Measurements from ENCODE around the gene CD22. TPM values are rescaled to one million over a fixed set of nuclear protein-coding genes. Genes with fewer than 3 reads are reported as not detected.

CD22 gene
- total RNA-seq, 2 experiments from 2014 or later: 0.52 to 0.63 TPM

DNA sequence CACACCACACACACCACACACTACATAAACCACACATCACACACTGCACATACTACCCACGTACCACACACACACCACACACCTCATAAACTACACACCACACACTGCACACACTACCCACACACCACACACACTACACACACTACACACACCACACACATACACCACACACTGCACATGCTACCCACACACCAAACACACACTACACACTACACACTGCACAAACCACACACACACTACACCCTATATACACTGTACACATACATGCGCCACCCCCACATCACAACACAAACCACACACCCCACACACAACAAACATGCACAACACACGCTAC, 31.5 kb upstream of the CD22 start:
- POLR2A ChIA-PET: no interaction called here
- CTCF ChIA-PET: no interaction called here
- ATAC-seq (no peak), DNase-seq (no peak)
- Mint-ChIP-seq H3K4me1 (ENCODE audit: low read depth) (no peaks in the 10 kb centered on the region), H3K27ac (no peak overlapping the region), H3K27me3 (ENCODE audit: low read depth) (peaks cover 2% of the 10 kb centered on the region), H3K36me3 (ENCODE audit: low read depth) (no peaks in the 10 kb centered on the region), H3K4me3 (no peak overlapping the region), H3K9me3 (ENCODE audit: insufficient read depth) (no peaks in the 10 kb centered on the region)

DNA sequence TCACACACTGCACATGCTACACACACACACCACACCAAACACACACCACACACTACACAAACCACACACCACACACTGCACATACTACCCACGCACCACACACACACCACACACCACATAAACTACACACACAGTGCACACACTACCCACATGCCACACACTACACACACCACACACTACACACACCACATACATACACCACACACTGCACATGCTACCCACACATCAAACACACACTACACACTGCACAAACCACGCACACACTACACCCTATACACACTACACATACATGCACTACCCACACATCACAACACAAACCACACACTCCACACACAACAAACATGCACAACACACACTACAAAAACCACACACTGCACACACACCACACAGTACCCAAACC, 31.1 kb upstream of the CD22 start:
- no peaks in the 10 kb centered on the region for H3K4me1 Mint-ChIP-seq (ENCODE audit: low read depth)
- no peak for ATAC-seq
- ChIA-PET CTCF (no interaction called here), POLR2A (no interaction called here)
- no peak overlapping the region for H3K27ac Mint-ChIP-seq
- H3K27me3 Mint-ChIP-seq (ENCODE audit: low read depth): peaks cover 2% of the 10 kb centered on the region
- H3K9me3 Mint-ChIP-seq (ENCODE audit: insufficient read depth): no peaks in the 10 kb centered on the region
- no peak for DNase-seq
- H3K4me3 Mint-ChIP-seq: no peak overlapping the region
- H3K36me3 Mint-ChIP-seq (ENCODE audit: low read depth): no peaks in the 10 kb centered on the region

DNA sequence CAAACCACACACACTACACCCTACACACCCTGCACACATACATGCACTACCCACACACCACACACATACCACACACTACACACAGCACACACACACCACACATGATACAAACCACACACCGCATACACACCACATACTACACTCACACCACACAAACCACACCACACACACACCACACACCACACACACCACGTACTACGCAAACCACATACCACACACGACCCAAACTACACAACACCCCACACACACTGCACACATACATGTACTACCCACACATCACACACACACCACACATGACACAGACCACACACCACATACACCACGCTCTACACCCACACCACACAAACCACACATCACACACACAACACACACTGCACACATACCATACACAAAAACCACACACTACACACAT, 30.4 kb upstream of the CD22 start:
- Mint-ChIP-seq H3K9me3 (ENCODE audit: insufficient read depth) (no peaks in the 10 kb centered on the region), H3K27me3 (ENCODE audit: low read depth) (peaks cover 2% of the 10 kb centered on the region), H3K27ac (no peak overlapping the region), H3K36me3 (ENCODE audit: low read depth) (no peaks in the 10 kb centered on the region), H3K4me3 (no peak overlapping the region), H3K4me1 (ENCODE audit: low read depth) (no peaks in the 10 kb centered on the region)
- ChIA-PET POLR2A (no interaction called here), CTCF (no interaction called here)
- no peak for ATAC-seq
- DNase-seq: no peak

DNA sequence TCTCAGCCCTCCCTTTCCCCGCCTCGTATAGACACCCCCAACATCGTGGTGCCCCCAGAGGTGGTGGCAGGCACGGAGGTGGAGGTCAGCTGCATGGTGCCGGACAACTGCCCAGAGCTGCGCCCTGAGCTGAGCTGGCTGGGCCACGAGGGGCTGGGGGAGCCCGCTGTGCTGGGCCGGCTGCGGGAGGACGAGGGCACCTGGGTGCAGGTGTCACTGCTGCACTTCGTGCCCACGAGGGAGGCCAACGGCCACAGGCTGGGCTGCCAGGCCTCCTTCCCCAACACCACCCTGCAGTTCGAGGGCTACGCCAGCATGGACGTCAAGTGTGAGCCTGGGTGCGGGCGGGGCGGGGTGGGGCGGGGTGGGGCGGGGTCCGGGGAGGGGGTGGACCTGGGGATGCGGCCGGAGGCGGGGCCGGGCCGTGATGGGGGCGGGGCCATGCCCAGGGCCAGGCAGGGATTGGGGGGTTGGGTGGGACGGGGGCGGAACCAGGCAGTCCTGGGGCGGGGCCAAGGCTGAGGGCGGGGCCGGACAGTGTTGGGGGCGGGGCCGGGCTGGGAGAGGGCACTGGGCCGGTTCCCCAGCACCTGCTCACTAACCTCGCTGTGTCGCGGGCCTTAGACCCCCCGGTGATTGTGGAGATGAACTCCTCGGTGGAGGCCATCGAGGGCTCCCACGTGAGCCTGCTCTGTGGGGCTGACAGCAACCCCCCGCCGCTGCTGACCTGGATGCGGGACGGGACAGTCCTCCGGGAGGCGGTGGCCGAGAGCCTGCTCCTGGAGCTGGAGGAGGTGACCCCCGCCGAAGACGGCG, 29.3 kb upstream of the CD22 start:
- no peaks in the 10 kb centered on the region for H3K4me1 Mint-ChIP-seq (ENCODE audit: low read depth)
- H3K36me3 Mint-ChIP-seq (ENCODE audit: low read depth): no peaks in the 10 kb centered on the region
- H3K27ac Mint-ChIP-seq: no peak overlapping the region
- DNase-seq (no peak), ATAC-seq (no peak)
- H3K4me3 Mint-ChIP-seq: no peak overlapping the region
- ChIA-PET POLR2A (no interaction called here), CTCF (no interaction called here)
- H3K9me3 Mint-ChIP-seq (ENCODE audit: insufficient read depth): no peaks in the 10 kb centered on the region
- no peaks in the 10 kb centered on the region for H3K27me3 Mint-ChIP-seq (ENCODE audit: low read depth)

DNA sequence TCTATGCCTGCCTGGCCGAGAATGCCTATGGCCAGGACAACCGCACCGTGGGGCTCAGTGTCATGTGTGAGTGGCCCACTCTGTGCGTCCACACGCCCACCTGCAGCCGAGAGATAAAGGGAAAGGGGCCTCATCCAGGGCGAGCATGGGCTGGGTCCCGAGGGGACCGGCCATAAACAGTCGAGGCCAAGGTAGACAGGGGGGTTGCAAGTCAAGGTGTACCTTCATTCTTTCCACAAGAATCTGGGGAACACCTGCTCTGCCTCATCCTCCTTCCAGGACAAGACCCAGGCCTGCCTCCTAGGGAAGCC, 28.7 kb upstream of the CD22 start:
- Mint-ChIP-seq H3K27me3 (ENCODE audit: low read depth) (no peaks in the 10 kb centered on the region), H3K4me1 (ENCODE audit: low read depth) (no peaks in the 10 kb centered on the region), H3K36me3 (ENCODE audit: low read depth) (no peaks in the 10 kb centered on the region), H3K4me3 (no peak overlapping the region), H3K27ac (no peak overlapping the region), H3K9me3 (ENCODE audit: insufficient read depth) (no peaks in the 10 kb centered on the region)
- ChIA-PET POLR2A (no interaction called here), CTCF (no interaction called here)
- DNase-seq: no peak
- no peak for ATAC-seq

DNA sequence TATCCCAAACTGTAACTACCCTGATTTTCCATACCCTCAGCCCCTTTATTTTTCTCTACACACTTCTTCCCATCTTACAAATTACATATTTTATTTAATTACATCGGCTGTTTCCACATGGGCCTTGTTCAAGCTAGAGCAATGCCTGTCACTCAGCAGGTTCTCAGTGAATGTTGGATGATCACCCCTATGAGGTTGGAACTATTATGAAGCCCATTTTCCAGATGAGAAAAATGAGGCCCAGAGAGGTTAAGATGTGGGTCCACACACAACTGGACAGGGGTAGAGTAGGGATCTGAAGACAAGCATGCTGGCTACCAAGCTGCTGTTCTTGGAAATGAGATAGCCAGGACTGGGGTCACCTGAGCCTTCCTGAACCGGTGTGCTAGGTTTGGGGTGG, 27.0 kb upstream of the CD22 start:
- Mint-ChIP-seq H3K27ac (no peak overlapping the region), H3K4me1 (ENCODE audit: low read depth) (no peaks in the 10 kb centered on the region), H3K9me3 (ENCODE audit: insufficient read depth) (no peaks in the 10 kb centered on the region), H3K4me3 (no peak overlapping the region), H3K27me3 (ENCODE audit: low read depth) (no peaks in the 10 kb centered on the region), H3K36me3 (ENCODE audit: low read depth) (no peaks in the 10 kb centered on the region)
- no peak for DNase-seq
- ChIA-PET POLR2A (no interaction called here), CTCF (no interaction called here)
- no peak for ATAC-seq

DNA sequence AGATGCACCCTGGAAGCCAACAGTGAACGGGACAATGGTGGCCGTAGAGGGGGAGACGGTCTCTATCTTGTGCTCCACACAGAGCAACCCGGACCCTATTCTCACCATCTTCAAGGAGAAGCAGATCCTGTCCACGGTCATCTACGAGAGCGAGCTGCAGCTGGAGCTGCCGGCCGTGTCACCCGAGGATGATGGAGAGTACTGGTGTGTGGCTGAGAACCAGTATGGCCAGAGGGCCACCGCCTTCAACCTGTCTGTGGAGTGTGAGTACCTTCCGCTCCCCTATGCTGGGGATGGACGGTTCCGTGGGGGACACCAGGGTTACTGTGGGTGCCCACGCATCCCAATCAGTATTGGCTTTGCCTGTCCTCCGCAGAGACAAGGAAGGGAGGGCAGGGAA, 26.5 kb upstream of the CD22 start:
- Mint-ChIP-seq H3K27ac (no peak overlapping the region), H3K4me3 (no peak overlapping the region), H3K4me1 (ENCODE audit: low read depth) (no peaks in the 10 kb centered on the region), H3K27me3 (ENCODE audit: low read depth) (no peaks in the 10 kb centered on the region), H3K36me3 (ENCODE audit: low read depth) (no peaks in the 10 kb centered on the region), H3K9me3 (ENCODE audit: insufficient read depth) (no peaks in the 10 kb centered on the region)
- ATAC-seq: no peak
- POLR2A ChIA-PET: no interaction called here
- no peak for DNase-seq
- CTCF ChIA-PET: no interaction called here

DNA sequence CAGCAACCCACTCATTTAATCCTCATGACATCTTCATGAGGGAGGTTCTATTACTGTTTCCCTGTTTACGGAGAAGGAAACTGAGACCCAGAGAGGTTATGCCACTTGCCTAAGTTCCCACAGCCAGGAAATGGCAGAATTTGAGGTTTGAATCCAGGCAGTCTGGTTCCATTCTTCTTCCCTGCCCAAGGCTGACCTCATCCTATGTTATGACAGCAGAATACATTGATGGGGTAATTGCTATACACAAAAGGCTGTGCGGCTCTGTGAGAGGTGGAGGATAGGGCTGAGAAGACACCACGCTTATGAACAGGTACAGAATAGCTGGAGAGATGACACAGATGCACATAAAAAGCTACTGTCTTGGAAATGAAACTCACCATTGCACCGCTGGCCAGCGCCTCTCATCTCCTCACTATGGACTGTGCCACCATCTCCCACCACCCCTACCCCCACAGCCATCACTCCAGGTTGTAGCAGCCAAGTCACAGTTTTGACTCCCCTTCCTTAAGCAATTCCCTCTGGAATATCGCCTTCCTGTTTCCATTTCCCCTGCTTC, 25.6 kb upstream of the CD22 start:
- CTCF ChIA-PET: no interaction called here
- ATAC-seq: no peak
- Mint-ChIP-seq H3K27me3 (ENCODE audit: low read depth) (no peaks in the 10 kb centered on the region), H3K27ac (no peak overlapping the region), H3K9me3 (ENCODE audit: insufficient read depth) (no peaks in the 10 kb centered on the region), H3K36me3 (ENCODE audit: low read depth) (no peaks in the 10 kb centered on the region), H3K4me3 (no peak overlapping the region), H3K4me1 (ENCODE audit: low read depth) (no peaks in the 10 kb centered on the region)
- POLR2A ChIA-PET: no interaction called here
- DNase-seq: no peak

DNA sequence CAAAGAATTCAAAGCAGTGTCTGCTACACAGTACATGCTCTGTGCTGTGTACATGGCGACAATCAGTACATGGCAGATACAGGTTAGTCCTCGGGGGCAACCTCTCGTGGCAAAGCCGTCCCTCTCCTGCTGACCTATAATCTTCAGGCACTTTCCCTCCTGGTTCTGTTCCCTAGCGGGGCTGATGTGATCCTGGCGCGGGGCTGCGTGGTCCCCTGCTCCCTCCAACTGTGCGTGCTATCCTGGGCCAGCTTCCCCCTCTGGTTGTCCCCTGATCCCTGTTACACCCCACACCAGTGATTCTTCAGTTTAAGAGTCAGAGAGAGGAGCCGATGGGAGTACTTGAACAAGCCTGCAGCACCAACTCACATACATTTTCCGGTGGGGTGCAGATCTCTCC, 25.0 kb upstream of the CD22 start:
- Mint-ChIP-seq H3K27ac (no peak overlapping the region), H3K27me3 (ENCODE audit: low read depth) (no peaks in the 10 kb centered on the region), H3K4me3 (no peak overlapping the region), H3K9me3 (ENCODE audit: insufficient read depth) (no peaks in the 10 kb centered on the region), H3K36me3 (ENCODE audit: low read depth) (no peaks in the 10 kb centered on the region), H3K4me1 (ENCODE audit: low read depth) (no peaks in the 10 kb centered on the region)
- ATAC-seq: no peak
- DNase-seq: no peak
- POLR2A ChIA-PET: no interaction called here
- CTCF ChIA-PET: no interaction called here

DNA sequence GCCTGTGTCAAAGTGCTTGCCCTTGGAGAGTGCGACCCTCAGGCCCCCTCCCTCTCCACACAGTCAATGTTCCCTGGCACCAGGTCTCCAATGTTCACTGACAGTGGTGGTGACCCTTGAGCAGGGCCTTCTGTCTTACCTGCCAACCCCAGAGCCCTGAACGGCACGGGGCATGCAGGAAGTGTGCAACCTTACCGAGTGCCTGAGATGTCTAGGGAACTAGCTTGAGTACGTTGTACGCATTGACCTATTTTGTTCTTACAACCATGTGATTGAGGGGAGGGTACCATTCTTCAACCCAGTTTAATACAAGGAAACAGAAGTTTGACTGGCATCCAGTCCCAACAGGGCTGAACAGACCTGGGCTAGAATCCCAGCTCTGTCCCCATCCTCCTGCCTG, 23.8 kb upstream of the CD22 start:
- ATAC-seq: no peak
- Mint-ChIP-seq H3K4me3 (no peak overlapping the region), H3K9me3 (ENCODE audit: insufficient read depth) (no peaks in the 10 kb centered on the region), H3K36me3 (ENCODE audit: low read depth) (no peaks in the 10 kb centered on the region), H3K27ac (no peak overlapping the region), H3K4me1 (ENCODE audit: low read depth) (peaks cover under 1% of the 10 kb centered on the region), H3K27me3 (ENCODE audit: low read depth) (no peaks in the 10 kb centered on the region)
- ChIA-PET CTCF (no interaction called here), POLR2A (no interaction called here)
- DNase-seq: no peak

DNA sequence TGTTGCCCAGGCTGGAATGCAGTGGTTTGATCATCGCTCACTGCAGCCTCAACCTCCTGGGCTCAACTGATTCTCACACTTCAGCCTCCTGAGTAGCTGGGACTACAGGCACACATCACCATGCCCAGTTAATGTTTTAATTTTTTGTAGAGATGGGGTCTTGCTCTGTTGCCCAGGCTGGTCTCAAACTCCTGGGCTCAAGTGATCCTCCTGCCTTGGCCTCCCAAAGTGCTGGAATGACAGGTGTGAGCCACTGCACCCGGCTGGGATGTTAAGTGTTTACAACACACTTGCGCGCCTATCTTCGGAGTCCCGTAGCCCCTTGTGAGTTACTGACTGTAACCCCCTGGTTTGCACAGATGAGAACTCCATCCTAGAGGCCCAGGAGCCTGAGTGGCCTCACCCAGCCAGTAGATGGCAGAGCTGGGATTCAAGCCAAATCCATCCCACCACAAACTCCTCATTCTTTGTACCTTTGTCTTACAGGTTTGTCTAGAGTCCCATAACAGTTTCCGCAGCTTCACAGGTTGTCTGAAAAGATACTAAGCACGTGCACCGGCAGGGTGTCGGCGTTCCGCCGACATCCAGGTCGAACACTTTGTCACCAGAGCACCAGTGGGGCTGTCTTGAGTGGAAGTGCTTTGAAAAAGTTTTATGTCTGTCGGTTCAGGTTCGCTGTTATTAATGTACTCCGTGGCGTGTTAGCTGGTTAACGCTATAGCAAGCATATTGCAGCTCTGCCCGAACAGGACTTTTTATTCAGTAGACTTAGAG, 22.3 kb upstream of the CD22 start:
- no peaks in the 10 kb centered on the region for H3K36me3 Mint-ChIP-seq (ENCODE audit: low read depth)
- peaks cover 6% of the 10 kb centered on the region for H3K4me1 Mint-ChIP-seq (ENCODE audit: low read depth)
- POLR2A ChIA-PET: no interaction called here
- no peak overlapping the region for H3K4me3 Mint-ChIP-seq
- DNase-seq (no peak), ATAC-seq (no peak)
- H3K27ac Mint-ChIP-seq: no peak overlapping the region
- CTCF ChIA-PET: interaction anchor here (0.6 to 0.9 kb wide), 2 partner anchors 8 to 47 kb away, joined by 3 read pairs; no protein-coding TSS in a partner anchor
- no peaks in the 10 kb centered on the region for H3K9me3 Mint-ChIP-seq (ENCODE audit: insufficient read depth)
- H3K27me3 Mint-ChIP-seq (ENCODE audit: low read depth): no peaks in the 10 kb centered on the region

DNA sequence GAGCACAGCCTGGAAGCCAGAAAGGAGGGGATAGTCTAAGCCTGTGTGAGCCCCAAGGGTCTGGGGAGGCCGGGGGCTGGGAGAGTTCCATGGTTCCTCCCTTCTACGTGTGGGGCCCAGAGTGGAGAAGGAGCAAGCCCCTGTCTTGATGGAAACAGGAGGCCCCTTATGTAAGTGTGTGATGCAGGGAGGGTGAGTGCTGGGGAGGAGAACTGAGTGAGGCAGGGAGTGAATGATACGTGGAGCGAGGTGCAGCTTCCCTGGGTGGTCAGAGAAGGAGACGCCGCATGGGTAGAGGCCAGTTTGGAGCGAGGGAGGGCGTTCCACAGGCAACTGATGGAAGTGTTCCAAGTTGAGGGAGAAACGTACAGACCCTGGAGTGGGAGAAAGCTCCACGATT, 21.1 kb upstream of the CD22 start:
- H3K4me1 Mint-ChIP-seq (ENCODE audit: low read depth): peaks cover 6% of the 10 kb centered on the region
- no peaks in the 10 kb centered on the region for H3K9me3 Mint-ChIP-seq (ENCODE audit: insufficient read depth)
- no peak overlapping the region for H3K4me3 Mint-ChIP-seq
- no peak for ATAC-seq
- H3K36me3 Mint-ChIP-seq (ENCODE audit: low read depth): no peaks in the 10 kb centered on the region
- H3K27me3 Mint-ChIP-seq (ENCODE audit: low read depth): no peaks in the 10 kb centered on the region
- POLR2A ChIA-PET: no interaction called here
- no peak overlapping the region for H3K27ac Mint-ChIP-seq
- DNase-seq: no peak
- CTCF ChIA-PET: interaction anchor here (1.2 kb wide), 1 partner anchor 160 kb away, joined by 3 read pairs; no protein-coding TSS in a partner anchor
